Right kidney (tissue), 1 donor: ENCODE data around the gene RIIAD1.
A peak's percentile ranks its signal among the peaks of the same experiment; 100 is the strongest.
"Not testable (repeated sequence)": the region's sequence is repeated elsewhere in the genome, so short reads cannot be mapped to it uniquely, and the experiment has no call there.

Source experiments
- DNase-seq: peaks from one replicate; pipeline ENCODE4 v3.0.0-alpha.2; 2016

RIIAD1 gene

DNA sequence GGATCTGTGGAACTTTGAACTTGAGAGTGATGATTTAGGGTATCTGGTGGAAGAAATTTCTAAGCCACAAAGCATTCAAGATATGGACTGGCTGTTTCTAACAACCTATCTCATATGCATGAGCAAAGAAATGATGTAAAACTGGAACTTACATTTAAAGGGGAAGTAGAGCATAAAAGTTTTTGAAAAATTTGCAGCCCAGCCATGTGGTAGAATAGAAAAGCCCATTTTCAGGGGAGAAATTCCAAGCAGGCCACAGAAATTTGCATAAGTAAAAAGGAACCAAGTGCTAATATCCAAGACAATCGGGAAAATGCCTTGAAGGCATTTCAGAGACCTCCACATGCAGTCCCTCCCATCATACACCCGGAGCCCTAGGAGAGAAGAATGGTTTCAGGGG, 15.7 kb downstream of the RIIAD1 start:
- no peak for DNase-seq

DNA sequence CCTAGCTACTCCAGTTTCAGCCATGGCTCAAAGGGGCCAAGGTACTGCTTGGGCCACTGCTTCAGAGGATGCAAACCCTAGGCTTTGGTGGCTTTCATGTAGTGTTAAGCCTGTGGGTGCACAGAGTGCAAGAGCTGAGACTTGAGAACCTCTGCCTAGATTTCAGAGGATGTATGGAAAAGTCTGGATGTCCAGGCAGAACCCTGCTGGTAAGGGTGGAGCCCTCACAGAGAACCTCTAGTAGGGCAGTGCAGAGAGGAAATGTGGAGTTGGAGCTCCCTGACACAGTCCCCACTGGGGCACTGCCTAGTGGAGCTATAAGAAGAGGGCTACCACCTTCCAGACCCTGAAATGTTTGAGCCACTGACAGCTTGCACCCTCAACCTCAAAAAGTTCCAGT, 16.2 kb downstream of the RIIAD1 start:
- no peak for DNase-seq

GRCh38 chr1:151739590-151740355, 18.5 kb downstream of the RIIAD1 start:
- no peak for DNase-seq

DNA sequence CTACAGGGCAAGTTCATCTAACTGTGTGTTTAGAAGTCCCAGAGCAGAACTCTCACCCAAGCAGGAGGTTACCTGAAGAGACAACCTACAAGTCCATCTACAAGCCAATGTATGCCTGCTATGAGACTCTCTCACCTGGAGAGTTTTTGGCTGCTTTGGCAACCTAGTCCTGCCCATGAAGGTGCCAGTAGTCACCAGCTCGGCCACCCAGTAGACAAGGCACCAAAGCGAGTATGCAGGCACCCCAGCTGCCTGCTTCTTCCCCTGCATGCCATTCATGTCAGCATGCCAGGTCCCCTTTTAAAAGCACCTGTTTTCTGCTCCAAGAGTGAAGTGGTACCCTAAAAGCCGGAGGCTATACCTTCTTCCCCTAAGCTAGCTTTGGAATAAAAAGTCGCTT, 20.2 kb downstream of the RIIAD1 start:
- no peak for DNase-seq

- no peak for DNase-seq
Observed at GRCh38 chr1:151756291-151756690, 35.0 kb downstream of the RIIAD1 start.

GRCh38 chr1:151759241-151759640, 37.9 kb downstream of the RIIAD1 start:
- no peak for DNase-seq

DNA sequence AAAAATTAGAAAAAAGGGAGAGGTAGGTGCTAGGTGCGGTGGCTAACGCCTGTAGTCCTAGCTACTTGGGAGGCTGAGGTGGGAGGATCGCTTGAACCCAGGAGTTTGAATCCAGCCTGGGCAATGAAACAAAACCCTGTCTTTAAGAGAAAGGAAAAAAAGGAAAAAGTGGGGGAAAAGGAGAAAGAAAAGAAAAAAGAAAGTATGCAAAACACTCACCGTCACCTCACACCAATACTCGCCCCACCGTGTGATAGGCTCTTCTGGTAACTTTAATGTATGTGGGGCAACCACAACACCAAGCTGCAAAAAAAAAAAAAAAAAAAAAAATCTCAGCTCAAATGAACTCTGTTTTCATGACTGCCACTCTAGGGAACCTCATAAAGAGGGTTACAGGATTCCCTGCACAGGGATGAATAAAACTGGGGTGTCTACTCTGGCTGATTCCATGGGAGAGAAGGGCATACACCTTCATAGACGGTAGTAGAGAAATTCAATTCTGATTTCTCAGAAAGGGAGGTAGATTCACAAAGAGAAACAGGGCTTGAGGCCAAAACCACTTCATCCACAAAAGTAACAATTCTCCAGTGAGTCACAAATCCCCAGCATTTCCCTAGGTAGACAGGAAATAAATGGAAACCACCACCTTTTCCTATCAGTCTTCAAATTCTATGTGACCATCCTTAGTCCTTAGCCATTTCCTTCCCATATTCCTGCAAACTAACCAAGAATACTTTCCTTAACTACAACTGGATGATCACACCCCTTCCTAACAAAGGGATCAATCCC, 39.5 kb downstream of the RIIAD1 start:
- no peak for DNase-seq

DNA sequence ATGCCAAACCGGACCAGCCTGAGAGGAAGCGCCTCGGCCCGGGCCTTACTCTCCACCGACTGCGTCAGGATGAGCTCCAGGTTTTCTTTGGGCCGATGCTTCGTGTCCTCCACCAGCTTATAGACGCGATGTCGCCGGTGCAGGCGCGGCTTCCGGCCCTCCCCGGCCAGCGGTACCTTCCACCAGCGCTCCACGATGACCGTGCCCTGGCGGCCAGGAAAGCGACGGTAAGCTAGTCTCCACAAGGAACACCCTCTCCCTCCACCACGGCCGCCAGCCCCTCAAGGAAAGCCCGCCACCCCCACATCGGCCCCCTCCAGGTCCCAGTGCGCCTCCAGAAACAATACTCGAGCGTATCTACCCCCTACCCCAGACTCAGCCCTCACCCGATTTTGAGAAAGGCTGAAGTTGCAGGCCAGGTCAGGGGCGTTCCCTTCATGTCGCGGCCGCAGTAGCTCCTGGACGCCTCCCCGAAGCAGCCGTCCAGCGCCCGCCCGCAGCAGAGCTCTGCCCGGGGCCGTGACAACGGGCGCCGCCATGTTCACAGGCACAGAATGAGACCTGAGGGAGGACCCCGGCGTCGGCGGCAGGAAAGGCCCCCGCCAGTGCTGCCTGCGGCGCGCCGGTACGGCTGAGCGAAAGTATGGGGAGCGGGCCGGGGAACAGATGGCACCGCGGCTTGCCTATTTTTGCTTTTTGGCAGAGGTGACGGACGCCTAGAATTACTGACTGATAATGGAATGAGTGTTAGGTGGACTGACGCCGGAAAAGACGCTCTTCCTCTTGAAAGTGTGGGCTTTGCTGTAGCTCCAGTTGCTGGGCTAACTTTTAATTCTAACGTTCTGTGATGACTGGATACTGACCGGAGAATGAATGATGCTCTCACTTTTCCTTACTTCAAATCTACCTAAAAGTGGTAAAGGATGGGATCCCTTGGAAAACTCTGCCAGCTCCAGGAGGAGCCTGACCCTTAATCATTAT, 41.9 kb downstream of the RIIAD1 start, which contains the start of gene MRPL9:
Gene MRPL9 (minus strand): TSS at position 556 of the 981 bp plus-strand sequence. CDS start 17 bp downstream, at position 539.
- peak; percentile 90 for DNase-seq

- no peak for DNase-seq
Observed at GRCh38 chr1:151763990-151764389, 42.7 kb downstream of the RIIAD1 start.

DNA sequence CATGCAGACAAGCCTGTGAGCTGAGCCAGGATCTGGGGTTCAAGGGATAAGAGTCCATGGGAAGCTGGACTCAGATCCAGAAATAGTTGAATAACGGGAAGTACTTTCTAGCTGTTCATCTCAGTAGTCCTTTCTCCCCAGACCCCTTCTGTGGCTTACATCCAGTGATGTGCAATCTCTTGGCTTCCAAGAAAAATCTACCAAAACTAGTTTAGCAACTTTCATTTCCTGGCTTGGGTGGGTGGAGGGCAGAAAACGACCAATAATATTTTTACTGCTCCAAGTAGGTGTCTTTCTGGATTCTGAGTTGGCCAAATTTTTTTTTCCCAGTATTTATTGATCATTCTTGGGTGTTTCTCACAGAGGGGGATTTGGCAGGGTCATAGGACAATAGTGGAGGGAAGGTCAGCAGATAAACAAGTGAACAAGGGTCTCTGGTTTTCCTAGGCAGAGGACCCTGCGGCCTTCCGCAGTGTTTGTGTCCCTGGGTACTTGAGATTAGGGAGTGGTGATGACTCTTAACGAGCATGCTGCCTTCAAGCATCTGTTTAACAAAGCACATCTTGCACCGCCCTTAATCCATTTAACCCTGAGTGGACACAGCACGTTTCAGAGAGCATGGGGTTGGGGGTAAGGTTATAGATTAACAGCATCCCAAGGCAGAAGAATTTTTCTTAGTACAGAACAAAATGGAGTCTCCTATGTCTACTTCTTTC, 47.2 kb downstream of the RIIAD1 start:
- DNase-seq: not testable (repeated sequence)

DNA sequence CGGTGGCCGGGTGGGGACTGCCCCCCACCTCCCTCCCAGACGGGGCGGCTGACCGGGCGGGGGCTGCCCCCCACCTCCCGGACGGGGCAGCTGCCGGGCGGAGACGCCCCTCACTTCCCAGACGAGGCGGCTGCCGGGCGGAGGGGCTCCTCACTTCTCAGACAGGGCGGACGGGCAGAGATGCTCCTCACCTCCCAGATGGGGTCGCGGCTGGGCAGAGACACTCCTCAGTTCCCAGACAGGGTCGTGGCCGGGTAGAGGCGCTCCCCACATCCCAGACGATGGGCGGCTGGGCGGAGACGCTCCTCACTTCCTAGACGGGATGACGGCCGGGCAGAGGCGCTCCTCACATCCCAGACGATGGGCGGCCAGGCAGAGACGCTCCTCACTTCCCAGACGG, 47.9 kb downstream of the RIIAD1 start:
- DNase-seq: not testable (repeated sequence)

- no peak for DNase-seq
Observed at GRCh38 chr1:151773702-151774101, 52.4 kb downstream of the RIIAD1 start.

DNA sequence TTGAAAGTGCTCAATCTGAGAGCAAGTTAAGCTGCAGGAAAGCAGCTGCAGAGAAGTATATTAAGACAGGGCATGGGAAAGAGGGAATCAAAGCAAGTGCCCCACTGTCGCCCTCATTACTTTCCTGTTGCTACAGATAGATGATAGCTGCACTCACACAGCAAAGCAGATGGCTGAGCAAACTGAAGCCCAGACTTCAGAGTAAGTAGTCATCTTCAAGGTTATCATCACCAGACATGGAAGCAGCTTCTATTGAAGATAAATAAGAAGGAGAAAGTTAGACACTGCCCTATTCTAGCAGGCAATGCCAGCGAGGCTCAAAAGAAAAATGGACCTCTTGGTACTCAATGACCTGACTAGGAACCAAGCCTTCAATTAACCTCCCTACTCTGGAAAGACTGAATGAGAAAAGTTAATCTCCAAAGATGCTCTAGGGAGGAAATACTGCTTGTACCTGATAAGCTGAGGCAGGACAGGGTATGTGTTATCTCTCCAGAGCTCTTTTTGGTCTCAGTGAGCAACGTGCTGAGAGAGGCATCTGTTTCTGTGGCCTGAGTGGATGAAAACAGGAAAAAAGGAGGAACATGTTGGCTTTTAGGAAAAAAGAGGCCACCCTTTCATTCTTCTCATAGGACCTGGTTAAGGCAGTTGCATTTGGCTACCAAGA, 53.1 kb downstream of the RIIAD1 start:
- no peak for DNase-seq

DNA sequence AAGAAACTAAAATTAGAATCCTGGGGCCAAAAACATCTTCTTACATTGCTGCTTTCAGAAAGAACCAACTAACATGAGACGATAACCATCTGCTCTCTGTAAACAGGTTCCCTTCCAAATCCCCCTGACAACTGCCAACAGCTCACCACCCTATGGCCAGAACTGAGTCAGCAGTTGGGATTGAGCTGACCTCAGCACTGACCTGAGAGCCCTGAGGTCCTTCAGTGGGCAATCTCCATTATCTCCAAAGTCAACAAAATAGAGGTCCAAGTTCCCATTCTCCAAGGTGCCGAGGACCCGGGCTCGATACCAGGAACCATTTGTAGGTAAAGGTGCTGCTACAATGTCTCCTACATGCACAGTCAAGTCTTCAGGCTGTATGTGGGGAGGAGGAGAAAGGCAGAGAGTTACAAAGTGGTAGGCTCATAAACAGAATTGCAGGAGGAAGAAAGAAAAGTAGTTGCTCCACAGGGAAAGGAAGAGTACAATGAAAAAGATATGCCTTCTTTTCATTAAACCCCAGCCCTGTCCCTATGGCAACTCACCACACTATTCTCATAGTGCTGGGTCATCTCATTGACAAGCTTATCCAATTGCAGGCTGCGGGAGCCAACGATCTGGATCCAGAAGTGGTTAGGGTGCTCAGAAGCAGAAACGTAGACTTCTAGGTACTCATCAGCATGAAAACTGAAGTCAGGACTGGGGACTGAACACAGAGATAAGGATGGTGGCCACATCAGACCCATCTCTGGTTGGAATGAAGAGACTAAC, 54.8 kb downstream of the RIIAD1 start:
- DNase-seq: no peak

DNA sequence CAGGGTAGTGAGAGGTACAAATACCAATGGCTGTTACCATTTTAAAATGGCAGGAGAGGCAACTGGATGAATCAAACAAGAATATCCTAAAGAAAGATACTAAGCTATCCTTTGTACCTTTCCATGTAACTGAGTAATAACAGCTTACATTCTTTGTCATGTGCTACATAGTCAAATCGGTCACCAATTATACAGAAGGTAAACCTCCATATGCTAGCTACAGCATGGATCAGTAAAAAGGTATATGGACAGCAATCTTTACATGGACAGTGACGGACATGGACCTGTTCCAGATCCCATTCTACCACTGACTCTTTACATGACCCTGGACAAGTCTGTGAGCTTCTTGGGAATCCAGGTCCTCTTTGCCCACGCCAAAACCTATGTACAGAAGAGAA, 55.3 kb downstream of the RIIAD1 start:
- no peak for DNase-seq

- DNase-seq: no peak
Observed at GRCh38 chr1:151777317-151777716, 56.0 kb downstream of the RIIAD1 start.
